Endothelial cell (in vitro differentiated cells): Measurements from ENCODE around the gene ADH1B. TPM values are rescaled to one million over a fixed set of nuclear protein-coding genes. Genes with fewer than 3 reads are reported as not detected.

Experiments used
- DNase-seq: peaks from one replicate; pipeline ENCODE4 v3.0.0; 2021; ENCODE audit warnings: low spot score
- H3K27ac Mint-ChIP-seq: one replicate; pipeline ENCODE4 v1.8.0; 2021; ENCODE audit warnings: mixed read lengths, inconsistent platforms; ENCODE audit not compliant: unreplicated experiment
- H3K27me3 Mint-ChIP-seq: one replicate; pipeline ENCODE4 v1.8.0; 2021; ENCODE audit warnings: mild to moderate bottlenecking, moderate library complexity, mixed read lengths, inconsistent platforms; ENCODE audit not compliant: unreplicated experiment
- H3K36me3 Mint-ChIP-seq: one replicate; pipeline ENCODE4 v1.8.0; 2021; ENCODE audit warnings: mild to moderate bottlenecking, low read depth, mixed read lengths, inconsistent platforms; ENCODE audit not compliant: unreplicated experiment
- H3K4me1 Mint-ChIP-seq: one replicate; pipeline ENCODE4 v1.8.0; 2021; ENCODE audit warnings: mild to moderate bottlenecking, mixed read lengths, inconsistent platforms; ENCODE audit not compliant: unreplicated experiment
- H3K4me3 Mint-ChIP-seq: one replicate; pipeline ENCODE4 v1.8.0; 2021; ENCODE audit warnings: mild to moderate bottlenecking, mixed read lengths, inconsistent platforms; ENCODE audit not compliant: unreplicated experiment
- H3K9me3 Mint-ChIP-seq: one replicate; pipeline ENCODE4 v1.8.0; 2021; ENCODE audit warnings: mixed read lengths, inconsistent platforms; ENCODE audit not compliant: unreplicated experiment
- CTCF ChIP-seq: fragments of 200-600 bp; sonication (generic); IDR thresholded peaks from one replicate; pipeline ENCODE4 v1.5.0; 2021; ENCODE audit warnings: antibody characterized with exemption; ENCODE audit not compliant: unreplicated experiment
- total RNA-seq: library from RNA; stranded (reverse); fragmentation: NEBNext Ultra II Directional; extraction: Animal tissue kit (Norgen Biotek cat#: 25700); gene quantifications from one replicate; pipeline ENCODE4 v1.2.1, GENCODE V29; 2021; ENCODE audit not compliant: unreplicated experiment

ADH1B gene
- total RNA-seq, 1 donor from 2014 or later, result not detected

GRCh38 chr4:99339172-99339571 is 18.0 kb upstream of the ADH1B start:
- Mint-ChIP-seq H3K27me3 (no peaks in the 10 kb centered on the region), H3K4me1 (no peaks in the 10 kb centered on the region), H3K27ac (no peak overlapping the region), H3K4me3 (no peak overlapping the region), H3K36me3 (no peaks in the 10 kb centered on the region), H3K9me3 (no peaks in the 10 kb centered on the region)
- DNase-seq, result no peak
- TF ChIP-seq CTCF, result no peak

- no peak overlapping the region for H3K27ac Mint-ChIP-seq
- no peaks in the 10 kb centered on the region for H3K9me3 Mint-ChIP-seq
- H3K4me1 Mint-ChIP-seq, result no peaks in the 10 kb centered on the region
- no peaks in the 10 kb centered on the region for H3K27me3 Mint-ChIP-seq
- H3K36me3 Mint-ChIP-seq, result no peaks in the 10 kb centered on the region
- no peak for TF ChIP-seq CTCF
- H3K4me3 Mint-ChIP-seq, result no peak overlapping the region
- DNase-seq, result no peak
Measured at GRCh38 chr4:99336553-99336952, 15.4 kb upstream of the ADH1B start.

- Mint-ChIP-seq H3K36me3 (no peaks in the 10 kb centered on the region), H3K27me3 (no peaks in the 10 kb centered on the region), H3K9me3 (no peaks in the 10 kb centered on the region), H3K4me1 (no peaks in the 10 kb centered on the region), H3K4me3 (no peak overlapping the region), H3K27ac (no peak overlapping the region)
- no peak for TF ChIP-seq CTCF
- DNase-seq, result no peak
Measured at GRCh38 chr4:99334880-99335279, 13.7 kb upstream of the ADH1B start.

GRCh38 chr4:99330648-99331047 is 9.4 kb upstream of the ADH1B start:
- Mint-ChIP-seq H3K4me1 (no peaks in the 10 kb centered on the region), H3K36me3 (no peaks in the 10 kb centered on the region), H3K9me3 (no peaks in the 10 kb centered on the region), H3K27me3 (no peaks in the 10 kb centered on the region), H3K27ac (no peak overlapping the region), H3K4me3 (no peak overlapping the region)
- no peak for TF ChIP-seq CTCF
- DNase-seq, result no peak

- H3K27ac Mint-ChIP-seq, result no peak overlapping the region
Measured at GRCh38 chr4:99329876-99330275, 8.7 kb upstream of the ADH1B start.

More at GRCh38 chr4:99329876-99330275, 8.7 kb upstream of the ADH1B start:
- no peaks in the 10 kb centered on the region for H3K4me1 Mint-ChIP-seq
- no peak for TF ChIP-seq CTCF
- H3K4me3 Mint-ChIP-seq, result no peak overlapping the region
- H3K9me3 Mint-ChIP-seq, result no peaks in the 10 kb centered on the region
- no peaks in the 10 kb centered on the region for H3K27me3 Mint-ChIP-seq
- DNase-seq, result no peak
- H3K36me3 Mint-ChIP-seq, result no peaks in the 10 kb centered on the region
